GM23338 (cell line): ENCODE data around the gene CAPN1. TPM values are rescaled to one million over a fixed set of nuclear protein-coding genes. Genes with fewer than 3 reads are reported as not detected.
A peak's percentile ranks its signal among the peaks of the same experiment; 100 is the strongest.

Experiments
- ATAC-seq: fragments of 200-7000 bp; cut with Tn5 transposase; 3 replicates; pipeline ENCODE4 v1.9.1; 2020
- DNase-seq: peaks from one replicate; pipeline ENCODE4 v3.0.0-alpha.2; 2015; ENCODE audit warnings: low spot score
- H2AFZ ChIP-seq: fragments of 200-600 bp; sonication (generic); 2 replicates; pipeline ENCODE4 v1.8.0; 2016; ENCODE audit warnings: antibody characterized with exemption, mild to moderate bottlenecking, moderate library complexity
- H3F3A ChIP-seq: fragments of 200-600 bp; sonication (generic); replicated peaks from 2 replicates; pipeline ENCODE4 v1.8.0; 2017; ENCODE audit warnings: antibody characterized with exemption, mixed run types, low read depth
- H3K27ac ChIP-seq: fragments of 200-600 bp; sonication (generic); 2 replicates; pipeline ENCODE4 v1.6.1; 2016; ENCODE audit warnings: low read depth
- H3K27me3 ChIP-seq: fragments of 200-600 bp; sonication (generic); 2 replicates; pipeline ENCODE4 v1.8.0; 2016; ENCODE audit warnings: mild to moderate bottlenecking, mixed run types, moderate library complexity; ENCODE audit not compliant: insufficient read depth
- H3K36me3 ChIP-seq: fragments of 200-600 bp; sonication (generic); 2 replicates; pipeline ENCODE4 v1.8.0; 2016; ENCODE audit warnings: mild to moderate bottlenecking; ENCODE audit not compliant: insufficient read depth
- H3K4me1 ChIP-seq: fragments of 200-600 bp; sonication (generic); 2 replicates; pipeline ENCODE4 v1.8.0; 2016; ENCODE audit warnings: mild to moderate bottlenecking, moderate library complexity; ENCODE audit not compliant: insufficient read depth
- H3K4me2 ChIP-seq: fragments of 200-600 bp; sonication (generic); 2 replicates; pipeline ENCODE4 v1.7.1; 2017; ENCODE audit warnings: mixed run types
- H3K4me3 ChIP-seq: fragments of 200-600 bp; sonication (generic); 2 replicates; pipeline ENCODE4 v1.6.1; 2016; ENCODE audit warnings: mixed run types
- H3K79me2 ChIP-seq: fragments of 200-600 bp; sonication (generic); replicated peaks from 2 replicates; pipeline ENCODE4 v1.8.0; 2017; ENCODE audit warnings: mild to moderate bottlenecking; ENCODE audit not compliant: insufficient read depth
- H3K9me2 ChIP-seq: fragments of 200-600 bp; sonication (generic); 2 replicates; pipeline ENCODE4 v1.8.0; 2017; ENCODE audit not compliant: insufficient read depth
- H4K20me1 ChIP-seq: fragments of 200-600 bp; sonication (generic); replicated peaks from 2 replicates; pipeline ENCODE4 v1.8.0; 2017; ENCODE audit warnings: mild to moderate bottlenecking; ENCODE audit not compliant: insufficient read depth
- H3K27ac Mint-ChIP-seq: 2 replicates; pipeline ENCODE4 v1.8.0; 2020; ENCODE audit warnings: inconsistent platforms, mild to moderate bottlenecking, moderate library complexity, mixed read lengths
- H3K27me3 Mint-ChIP-seq: 3 replicates; pipeline ENCODE4 v1.8.0; 2022; ENCODE audit warnings: low read depth, mild to moderate bottlenecking, moderate library complexity, mixed read lengths, inconsistent platforms; ENCODE audit not compliant: insufficient read depth, poor library complexity
- H3K36me3 Mint-ChIP-seq: 3 replicates; pipeline ENCODE4 v1.8.0; 2021; ENCODE audit warnings: low read depth, mild to moderate bottlenecking, inconsistent platforms, moderate library complexity, mixed read lengths
- H3K4me1 Mint-ChIP-seq: 3 replicates; pipeline ENCODE4 v1.8.0; 2020; ENCODE audit warnings: mild to moderate bottlenecking, inconsistent platforms, mixed read lengths
- H3K4me3 Mint-ChIP-seq: 3 replicates; pipeline ENCODE4 v1.8.0; 2021; ENCODE audit warnings: moderate library complexity, mild to moderate bottlenecking, inconsistent platforms, mixed read lengths
- H3K9me3 Mint-ChIP-seq: 3 replicates; pipeline ENCODE4 v1.8.0; 2020; ENCODE audit warnings: moderate library complexity, mild to moderate bottlenecking, inconsistent platforms, mixed read lengths
- CREB1 ChIP-seq: fragments of 250-450 bp; sonication (Bioruptor Pico); IDR thresholded peaks from 2 replicates; pipeline ENCODE4 v1.5.0; 2020; ENCODE audit warnings: low read depth, mild to moderate bottlenecking, moderate library complexity
- ETS1 ChIP-seq: IDR thresholded peaks from 2 replicates; pipeline ENCODE4 v1.6.1; 2016; ENCODE audit warnings: antibody characterized with exemption
- EZH2 ChIP-seq: fragments of 200-600 bp; sonication (generic); IDR thresholded peaks from one replicate; pipeline ENCODE4 v1.8.0; 2017; ENCODE audit warnings: antibody characterized with exemption, mild to moderate bottlenecking, low read depth; ENCODE audit not compliant: unreplicated experiment
- EZH2phosphoT487 ChIP-seq: fragments of 200-600 bp; sonication (generic); IDR thresholded peaks from one replicate; pipeline ENCODE4 v1.8.1; 2018; ENCODE audit warnings: antibody characterized with exemption; ENCODE audit not compliant: unreplicated experiment
- JUNB ChIP-seq: IDR thresholded peaks from one replicate; pipeline ENCODE4 v1.6.1; 2016; ENCODE audit warnings: antibody characterized with exemption; ENCODE audit not compliant: unreplicated experiment
- NANOG ChIP-seq: IDR thresholded peaks from 2 replicates; pipeline ENCODE4 v1.6.1; 2016; ENCODE audit warnings: antibody characterized with exemption, borderline replicate concordance
- POLR2AphosphoS5 ChIP-seq: IDR thresholded peaks from 2 replicates; pipeline ENCODE4 v1.6.1; 2016; ENCODE audit warnings: antibody characterized with exemption, low read depth
- REST ChIP-seq: IDR thresholded peaks from one replicate; pipeline ENCODE4 v1.6.1; 2018; ENCODE audit warnings: antibody characterized with exemption; ENCODE audit not compliant: unreplicated experiment
- STAT1 ChIP-seq: IDR thresholded peaks from one replicate; pipeline ENCODE4 v1.6.1; 2016; ENCODE audit warnings: antibody characterized with exemption; ENCODE audit not compliant: unreplicated experiment
- ZNF114 ChIP-seq: fragments of 250-450 bp; sonication (Bioruptor Pico); IDR thresholded peaks from 2 replicates; pipeline ENCODE4 v1.5.0; 2020; ENCODE audit warnings: mild to moderate bottlenecking, moderate library complexity
- ZNF331 ChIP-seq: fragments of 250-450 bp; sonication (Bioruptor Pico); IDR thresholded peaks from 2 replicates; pipeline ENCODE4 v1.5.0; 2020; ENCODE audit warnings: low read depth, mild to moderate bottlenecking, moderate library complexity
- ZNF462 ChIP-seq: fragments of 250-450 bp; sonication (Bioruptor Pico); IDR thresholded peaks from 2 replicates; pipeline ENCODE4 v1.5.0; 2020; ENCODE audit warnings: mild to moderate bottlenecking, moderate library complexity
- polyA plus RNA-seq: library from polyadenylated mRNA; unstranded; fragments of >200 nt; fragmentation: Nextera tagmentation; extraction: Ambion mirVana; gene quantifications from 2 replicates; pipeline ENCODE4 v1.2.1, GENCODE V29; 2016
- total RNA-seq: library from RNA; depleted of rRNA; stranded (reverse); fragments of >200 nt; shearing (Covaris generic); gene quantifications from 2 replicates; pipeline ENCODE4 v1.2.3, GENCODE V29; 2014

Gene CAPN1
- total and polyA plus RNA-seq, 2 experiments from 2014 or later = 67.3 to 277 TPM

GRCh38 chr11:65258988-65259387 lies 77.3 kb downstream of the CAPN1 start:
- Mint-ChIP-seq H3K9me3 (no peaks in the 10 kb centered on the region; the same call in 2 of the 3 replicates), H3K27me3 (peaks cover 18% of the 10 kb centered on the region), H3K4me3 (no peak overlapping the region; the same call in 2 of the 3 replicates), H3K4me1 (peaks cover 16% of the 10 kb centered on the region), H3K27ac (no peak overlapping the region), H3K36me3 (peaks cover 8% of the 10 kb centered on the region)
- H3K36me3 ChIP-seq = no peaks in the 10 kb centered on the region
- peaks cover 12% of the 10 kb centered on the region for H3F3A ChIP-seq
- ATAC-seq (no peak), DNase-seq (no peak)
- H3K79me2 ChIP-seq = peaks cover 20% of the 10 kb centered on the region
- TF ChIP-seq JUNB = no peak
- no peak for TF ChIP-seq POLR2AphosphoS5
- TF ChIP-seq CREB1 (CRISPR knock-in tag) = no peak
- no peak for TF ChIP-seq REST
- no peak for TF ChIP-seq ETS1
- TF ChIP-seq NANOG = no peak
- TF ChIP-seq EZH2 = no peak
- TF ChIP-seq STAT1 = no peak
- no peak overlapping the region for H3K27ac ChIP-seq
- H3K4me3 ChIP-seq = no peak overlapping the region
- H3K4me2 ChIP-seq = no peak overlapping the region
- no peaks in the 10 kb centered on the region for H4K20me1 ChIP-seq
- no peaks in the 10 kb centered on the region for H3K9me2 ChIP-seq
- H2AFZ ChIP-seq = no peak overlapping the region
- no peaks in the 10 kb centered on the region for H3K27me3 ChIP-seq
- H3K4me1 ChIP-seq = peaks cover 10% of the 10 kb centered on the region

GRCh38 chr11:65260302-65260701 lies 78.6 kb downstream of the CAPN1 start:
- Mint-ChIP-seq H3K4me1 (peaks cover 24% of the 10 kb centered on the region), H3K27ac (no peak overlapping the region), H3K27me3 (peaks cover 18% of the 10 kb centered on the region), H3K36me3 (peaks cover 21% of the 10 kb centered on the region), H3K4me3 (peak overlapping the region; percentile 97; the same call in 2 of the 3 replicates), H3K9me3 (no peaks in the 10 kb centered on the region; the same call in 2 of the 3 replicates)
- H4K20me1 ChIP-seq = no peaks in the 10 kb centered on the region
- no peak overlapping the region for H3K27ac ChIP-seq
- no peak overlapping the region for H3K4me3 ChIP-seq
- no peaks in the 10 kb centered on the region for H3K36me3 ChIP-seq
- ATAC-seq (no peak), DNase-seq (no peak)
- peaks cover 21% of the 10 kb centered on the region for H3K79me2 ChIP-seq
- no peak overlapping the region for H2AFZ ChIP-seq
- no peaks in the 10 kb centered on the region for H3K27me3 ChIP-seq
- peaks cover 12% of the 10 kb centered on the region for H3F3A ChIP-seq
- no peaks in the 10 kb centered on the region for H3K9me2 ChIP-seq
- TF ChIP-seq EZH2 = no peak
- TF ChIP-seq ZNF462 (CRISPR knock-in tag) = no peak
- no peak for TF ChIP-seq EZH2phosphoT487
- no peak for TF ChIP-seq JUNB
- TF ChIP-seq CREB1 (CRISPR knock-in tag) = no peak
- no peak for TF ChIP-seq ZNF331 (CRISPR knock-in tag)
- no peak for TF ChIP-seq ZNF114 (CRISPR knock-in tag)
- TF ChIP-seq STAT1 = no peak
- H3K4me1 ChIP-seq = peaks cover 10% of the 10 kb centered on the region
- H3K4me2 ChIP-seq = no peak overlapping the region
